Measurements from ENCODE around the gene CHSY1.

Gene CHSY1

GRCh38 chr15:101161656-101162055 lies 90.2 kb downstream of the CHSY1 start:
- ChIA-PET CTCF (interaction anchor here (1.1 to 1.4 kb wide), 2 partner anchors 12 to 73 kb away, joined by 3 to 5 read pairs; no protein-coding TSS in a partner anchor), POLR2A (no interaction called here)
- no peak for DNase-seq (ENCODE audit: low read depth, low spot score)
- no peak overlapping the region for H3K4me3 ChIP-seq (ENCODE audit: low read depth, low read length)
- TF ChIP-seq CTCF (IDR thresholded peaks at IDR 0.05; ENCODE audit: insufficient read depth, low read length, missing control alignments) = no peak

GRCh38 chr15:101159936-101160815 lies 91.7 kb downstream of the CHSY1 start:
- no peak for DNase-seq (ENCODE audit: low read depth, low spot score)
- H3K4me3 ChIP-seq (ENCODE audit: low read depth, low read length) = no peak overlapping the region
- ChIA-PET CTCF (interaction anchor here (1.2 to 1.4 kb wide), 2 partner anchors 10 to 12 kb away, joined by 3 read pairs; no protein-coding TSS in a partner anchor), POLR2A (no interaction called here)
- TF ChIP-seq CTCF (IDR thresholded peaks at IDR 0.05; ENCODE audit: insufficient read depth, low read length, missing control alignments) = no peak

GRCh38 chr15:101159096-101159935 lies 92.5 kb downstream of the CHSY1 start:
- POLR2A ChIA-PET = no interaction called here
- TF ChIP-seq CTCF (IDR thresholded peaks at IDR 0.05; ENCODE audit: insufficient read depth, low read length, missing control alignments) = no peak
- no peak overlapping the region for H3K4me3 ChIP-seq (ENCODE audit: low read depth, low read length)
- CTCF ChIA-PET = no interaction called here
- no peak for DNase-seq (ENCODE audit: low read depth, low spot score)

- H3K4me3 ChIP-seq (ENCODE audit: low read depth, low read length) = no peak overlapping the region
- CTCF ChIA-PET = interaction anchor here (0.6 kb wide), 1 partner anchor 9 kb away, joined by 3 read pairs; no protein-coding TSS in a partner anchor
- no peak for DNase-seq (ENCODE audit: low read depth, low spot score)
- POLR2A ChIA-PET = no interaction called here
- TF ChIP-seq CTCF (IDR thresholded peaks at IDR 0.05; ENCODE audit: insufficient read depth, low read length, missing control alignments) = no peak
These were observed 93.4 kb downstream of the CHSY1 start for GRCh38 chr15:101158166-101159095.

GRCh38 chr15:101157721-101158120 lies 94.1 kb downstream of the CHSY1 start:
- CTCF ChIA-PET = interaction anchor here (0.6 kb wide), 1 partner anchor 8 kb away, joined by 3 read pairs; no protein-coding TSS in a partner anchor
- no peak overlapping the region for H3K4me3 ChIP-seq (ENCODE audit: low read depth, low read length)
- POLR2A ChIA-PET = no interaction called here
- DNase-seq (ENCODE audit: low read depth, low spot score) = no peak
- no peak for TF ChIP-seq CTCF (IDR thresholded peaks at IDR 0.05; ENCODE audit: insufficient read depth, low read length, missing control alignments)
